K562 (cell line): ENCODE data around the gene RAD1. TPM values are rescaled to one million over a fixed set of nuclear protein-coding genes. Genes with fewer than 3 reads are reported as not detected.

Experiments used
- ARID3B ChIP-seq: fragments of 250-450 bp; sonication (Bioruptor Pico); IDR thresholded peaks from 2 replicates; pipeline ENCODE4 v1.4.0; 2020; ENCODE audit warnings: borderline replicate concordance
- BACH1 ChIP-seq: fragments of 200-800 bp; sonication (Bioruptor generic); IDR thresholded peaks from 2 replicates; pipeline ENCODE4 v1.6.1; 2016; ENCODE audit warnings: missing genetic modification characterization, missing compliant biosample characterization
- C11orf30 ChIP-seq: fragments of 450-650 bp; IDR thresholded peaks from 2 replicates; pipeline ENCODE4 v1.6.1; 2016; ENCODE audit warnings: low read depth, mild to moderate bottlenecking
- CBFB ChIP-seq: sonication (generic); formaldehyde crosslinking; IDR thresholded peaks from 2 replicates; pipeline ENCODE4 v1.4.0; 2020; ENCODE audit warnings: mild to moderate bottlenecking, missing genetic modification reagents
- CGGBP1 ChIP-seq: fragments of 250-450 bp; sonication (Bioruptor Pico); IDR thresholded peaks from 2 replicates; pipeline ENCODE4 v1.9.0; 2021; ENCODE audit warnings: mild to moderate bottlenecking
- CHD4 ChIP-seq: fragments of 200-600 bp; sonication (generic); IDR thresholded peaks from 3 replicates; pipeline ENCODE4 v1.6.1; 2012; ENCODE audit warnings: low read depth, mild to moderate bottlenecking, mixed read lengths, low read length, inconsistent platforms; ENCODE audit not compliant: insufficient read depth, insufficient replicate concordance, poor library complexity, severe bottlenecking
- GATAD2B ChIP-seq: fragments of 450-650 bp; IDR thresholded peaks from 2 replicates; pipeline ENCODE4 v1.6.1; 2017; ENCODE audit warnings: mild to moderate bottlenecking, borderline replicate concordance
- HOMEZ ChIP-seq: fragments of 250-450 bp; sonication (Bioruptor Pico); IDR thresholded peaks from 2 replicates; pipeline ENCODE4 v1.4.0; 2020; ENCODE audit warnings: mild to moderate bottlenecking, moderate library complexity
- IRF9 ChIP-seq: fragments of 450-650 bp; IDR thresholded peaks from 2 replicates; pipeline ENCODE4 v1.6.1; 2016; ENCODE audit warnings: missing biosample characterization, missing genetic modification characterization
- KDM1A ChIP-seq, 2 experiments: fragments of 450-650 bp; IDR thresholded peaks; 2 replicates each; pipeline ENCODE4 v1.6.1; 2016; ENCODE audit warnings: mild to moderate bottlenecking in 2 of 2
- KLF6 ChIP-seq: fragments of 250-450 bp; sonication (Bioruptor Pico); IDR thresholded peaks from 2 replicates; pipeline ENCODE4 v1.4.0; 2020; ENCODE audit warnings: mild to moderate bottlenecking, moderate library complexity, borderline replicate concordance
- LEF1 ChIP-seq: fragments of 450-650 bp; IDR thresholded peaks from 2 replicates; pipeline ENCODE4 v1.6.1; 2016; ENCODE audit warnings: mild to moderate bottlenecking
- MECOM ChIP-seq: fragments of 250-450 bp; sonication (Bioruptor Pico); IDR thresholded peaks from 2 replicates; pipeline ENCODE4 v1.8.0; 2022; ENCODE audit warnings: inconsistent platforms
- PKNOX1 ChIP-seq: fragments of 450-650 bp; IDR thresholded peaks from 2 replicates; pipeline ENCODE4 v1.6.1; 2016
- SIX5 ChIP-seq, 2 experiments: IDR thresholded peaks; 2 replicates each; pipeline ENCODE4 v1.6.1; 2011; ENCODE audit warnings: low read length in 2 of 2, borderline replicate concordance in 1 of 2, low read depth in 1 of 2, mild to moderate bottlenecking in 1 of 2, moderate library complexity in 1 of 2; ENCODE audit not compliant: insufficient read depth in 1 of 2
- THAP7 ChIP-seq: fragments of 250-450 bp; sonication (Bioruptor Pico); IDR thresholded peaks from 2 replicates; pipeline ENCODE4 v1.5.0; 2021
- XRCC5 ChIP-seq: fragments of 200-400 bp; formaldehyde crosslinking; IDR thresholded peaks from 2 replicates; pipeline ENCODE4 v1.6.1; 2017; ENCODE audit warnings: low read depth, mild to moderate bottlenecking, low read length
- ZNF280A ChIP-seq: fragments of 450-650 bp; IDR thresholded peaks from 2 replicates; pipeline ENCODE4 v1.6.1; 2018; ENCODE audit warnings: mild to moderate bottlenecking, low read depth; ENCODE audit not compliant: partially characterized antibody
- ZNF436 ChIP-seq: fragments of 250-450, 450-650 bp; sonication (Bioruptor Pico); formaldehyde crosslinking; IDR thresholded peaks from 2 replicates; pipeline ENCODE4 v1.7.0; 2020; ENCODE audit warnings: mild to moderate bottlenecking
- ZNF507 ChIP-seq: conservative IDR thresholded peaks from 2 replicates; pipeline ENCODE4 v1.6.1; 2017; ENCODE audit warnings: missing genetic modification characterization, missing compliant biosample characterization
- ZNF57 ChIP-seq: fragments of 450-650 bp; formaldehyde crosslinking; IDR thresholded peaks from 2 replicates; pipeline ENCODE4 v1.4.0; 2020; ENCODE audit warnings: mild to moderate bottlenecking, moderate library complexity
- polyA plus RNA-seq, 8 experiments: library from polyadenylated mRNA; depleted of rRNA in 4 of 8; stranded (reverse) in 5 of 8; unstranded in 3 of 8; fragments of >200 nt; fragmentation: Nextera tagmentation in 2 of 8; fragmentation: Illumina TruSeq in 1 of 8; extraction: Ambion mirVana in 2 of 8; extraction: Trizol in 1 of 8; gene quantifications; 2 replicates each; pipeline versions ENCODE4 v1.2.1 to v1.2.3, GENCODE V29; 2011 to 2014; ENCODE audit warnings: inconsistent platforms in 1 of 8, missing spikeins in 1 of 8
- total RNA-seq, 7 experiments: library from RNA; depleted of rRNA in 6 of 7; stranded (reverse); fragments of >200 nt in 6 of 7; fragmentation: Illumina TruSeq in 2 of 7; extraction: Trizol in 2 of 7; gene quantifications; 2 replicates each; pipeline versions ENCODE4 v1.2.1 to v1.2.3, GENCODE V29; 2011 to 2021; ENCODE audit warnings: low replicate concordance in 1 of 7

The RAD1 gene
- total and polyA plus RNA-seq, 9 of the 15 experiments (the other 6 are each of a cell fraction or from before 2014, with no cell fraction given): 44.5 to 148 (median 60.8) TPM

GRCh38 chr5:34929134-34929719 lies 13.9 kb upstream of the RAD1 start, which contains the start of gene DNAJC21 (continued):
- no peak for TF ChIP-seq CHD4
- TF ChIP-seq ARID3B (CRISPR knock-in tag): no peak
- TF ChIP-seq ZNF507 (tag): no peak
- no peak for TF ChIP-seq ZNF57 (CRISPR knock-in tag)
- TF ChIP-seq KDM1A (IDR thresholded peaks at IDR 0.05): no peak
- no peak for TF ChIP-seq SIX5 (IDR thresholded peaks at IDR 0.05; ENCODE audit: borderline replicate concordance in 1 of 2, insufficient read depth in 1 of 2, low read depth in 1 of 2, low read length in 2 of 2)
- no peak for TF ChIP-seq THAP7 (CRISPR knock-in tag)
- TF ChIP-seq C11orf30: no peak
- no peak for TF ChIP-seq LEF1
- no peak; the same call in 1 of the 2 replicates for TF ChIP-seq GATAD2B
- no peak for TF ChIP-seq KLF6 (CRISPR knock-in tag)
- TF ChIP-seq ZNF436 (CRISPR knock-in tag): no peak
- TF ChIP-seq ZNF280A: no peak
- no peak for TF ChIP-seq CBFB
- no peak for TF ChIP-seq IRF9 (tag)
- peak; percentile 60; the same call in 1 of the 2 replicates for TF ChIP-seq XRCC5
- TF ChIP-seq CGGBP1 (CRISPR knock-in tag): no peak
- TF ChIP-seq PKNOX1: peak; percentile 95
- no peak for TF ChIP-seq HOMEZ (CRISPR knock-in tag)
- no peak for TF ChIP-seq BACH1 (tag)
- TF ChIP-seq MECOM (CRISPR knock-in tag): no peak
